Stimulated activated CD8-positive, alpha-beta memory T cell treated with anti-CD3 and anti-CD28 coated beads, Interleukin-7, amount 100 ng/mL, for 1 hour (primary cell): ENCODE measurements around the gene SRRM3.
"Not testable (repeated sequence)": the region's sequence is repeated elsewhere in the genome, so short reads cannot be mapped to it uniquely, and the experiment has no call there.

Experiments
- DNase-seq, 2 donors: peaks; one replicate each; pipeline ENCODE4 v3.0.0-alpha.2; 2020; ENCODE audit warnings: low read depth in 2 of 2

SRRM3 gene

GRCh38 chr7:76291351-76292212, 89.9 kb downstream of the SRRM3 start:
- DNase-seq: peak; percentile 78 to 79

- DNase-seq: no peak
Observed at GRCh38 chr7:76292213-76292573, 90.5 kb downstream of the SRRM3 start.

DNA sequence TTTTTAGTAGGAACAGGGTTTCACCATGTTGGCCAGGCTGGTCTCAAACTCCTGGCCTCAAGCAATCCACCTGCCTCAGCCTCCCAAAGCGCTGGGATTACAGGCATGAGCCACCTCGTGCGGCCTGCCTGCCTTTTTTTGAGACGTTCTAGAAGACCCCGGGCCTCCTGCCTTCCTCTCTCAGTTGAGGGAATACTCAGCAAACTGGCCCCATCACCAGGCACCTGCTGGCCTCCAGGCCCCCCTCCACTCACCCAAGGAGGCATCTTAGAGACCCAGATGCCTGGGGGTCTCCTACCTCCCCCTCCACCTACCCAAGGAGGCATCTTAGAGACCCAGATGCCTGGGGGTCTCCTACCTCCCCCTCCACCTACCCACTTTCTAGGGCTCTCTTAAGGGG, 91.2 kb downstream of the SRRM3 start:
- DNase-seq: not testable (repeated sequence)

DNA sequence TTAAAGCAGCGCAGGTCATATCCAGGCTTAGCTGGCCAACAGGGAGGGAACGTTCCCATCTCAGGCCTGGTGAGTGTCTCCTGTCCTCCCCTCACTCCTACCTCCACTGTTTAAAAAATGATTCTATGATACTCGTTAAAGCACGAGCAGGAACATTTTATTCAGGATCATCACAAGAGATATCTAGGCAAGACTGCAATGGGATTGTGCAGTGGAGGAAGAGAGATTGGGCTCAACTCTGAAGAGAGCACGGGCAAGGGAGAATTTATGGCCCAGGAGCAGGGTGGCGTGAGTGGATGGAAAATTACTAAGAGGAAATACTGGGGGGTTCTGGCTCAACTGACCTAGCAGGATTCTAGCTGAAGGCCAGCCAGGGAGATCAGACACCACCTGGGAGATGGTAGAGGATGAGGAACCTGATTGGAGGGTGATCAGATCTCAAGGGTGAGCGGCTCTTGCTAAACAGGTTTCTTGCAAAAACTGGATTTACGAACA, 91.8 kb downstream of the SRRM3 start:
- no peak for DNase-seq

DNA sequence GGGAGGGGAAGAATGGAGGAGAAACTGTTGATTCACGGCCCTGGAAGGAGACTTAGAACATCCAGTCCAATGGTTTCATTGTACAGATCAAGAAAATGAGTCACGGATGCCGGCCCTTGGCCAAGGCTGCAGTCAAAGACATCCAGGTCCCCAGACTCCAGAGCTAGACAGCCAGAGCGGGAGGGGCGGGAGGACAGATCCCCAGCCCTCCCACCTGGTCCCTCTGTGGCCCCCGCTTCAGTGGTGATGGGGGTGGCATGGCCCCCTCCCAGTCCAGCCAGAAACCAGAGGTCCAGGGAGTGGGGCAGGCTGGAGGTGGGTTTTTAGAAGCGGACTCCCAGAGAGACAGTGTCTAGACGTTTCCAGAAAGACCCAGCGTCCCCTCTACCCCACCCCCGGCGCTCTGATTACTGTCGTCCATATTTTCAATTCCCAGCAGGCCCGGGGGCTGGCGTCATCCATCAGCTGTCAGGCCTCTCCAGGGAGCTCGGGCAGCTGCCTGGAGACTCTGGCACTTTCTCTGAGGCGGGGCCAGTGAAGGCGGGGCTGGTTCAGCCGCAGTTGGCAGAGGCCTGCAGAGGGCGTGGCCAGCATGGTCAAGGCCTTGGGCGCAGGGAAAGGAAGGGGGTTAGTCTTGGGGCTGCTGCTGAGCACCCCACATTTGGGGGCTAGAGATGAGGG, 92.8 kb downstream of the SRRM3 start:
- no peak for DNase-seq

- no peak for DNase-seq
Observed at GRCh38 chr7:76296743-76297740, 95.3 kb downstream of the SRRM3 start.

- DNase-seq: no peak
Observed at GRCh38 chr7:76300166-76300731, 98.6 kb downstream of the SRRM3 start.

GRCh38 chr7:76301000-76301399, 99.3 kb downstream of the SRRM3 start:
- no peak for DNase-seq

DNA sequence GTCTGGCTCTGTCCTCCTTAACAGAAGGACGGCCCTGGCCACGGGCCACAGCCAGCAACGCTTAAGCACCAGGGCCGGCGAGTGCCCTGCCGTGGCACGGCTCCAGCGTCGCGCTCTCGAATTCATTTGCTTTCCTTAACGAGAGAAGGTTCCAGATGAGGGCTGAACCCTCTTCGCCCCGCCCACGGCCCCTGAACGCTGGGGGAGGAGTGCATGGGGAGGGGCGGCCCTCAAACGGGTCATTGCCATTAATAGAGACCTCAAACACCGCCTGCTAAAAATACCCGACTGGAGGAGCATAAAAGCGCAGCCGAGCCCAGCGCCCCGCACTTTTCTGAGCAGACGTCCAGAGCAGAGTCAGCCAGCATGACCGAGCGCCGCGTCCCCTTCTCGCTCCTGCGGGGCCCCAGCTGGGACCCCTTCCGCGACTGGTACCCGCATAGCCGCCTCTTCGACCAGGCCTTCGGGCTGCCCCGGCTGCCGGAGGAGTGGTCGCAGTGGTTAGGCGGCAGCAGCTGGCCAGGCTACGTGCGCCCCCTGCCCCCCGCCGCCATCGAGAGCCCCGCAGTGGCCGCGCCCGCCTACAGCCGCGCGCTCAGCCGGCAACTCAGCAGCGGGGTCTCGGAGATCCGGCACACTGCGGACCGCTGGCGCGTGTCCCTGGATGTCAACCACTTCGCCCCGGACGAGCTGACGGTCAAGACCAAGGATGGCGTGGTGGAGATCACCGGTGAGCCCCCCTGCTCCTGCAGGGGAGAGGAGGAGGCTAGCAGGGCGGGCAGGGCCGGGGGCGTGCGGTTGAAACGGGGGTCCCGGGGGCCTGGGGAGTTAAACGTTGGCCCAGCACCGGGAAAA, 100.9 kb downstream of the SRRM3 start, which contains the start of gene HSPB1:
HSPB1 (plus strand) TSS at position 327 of the 855 bp plus-strand sequence; CDS start at position 367, 40 bp downstream.
- peak; percentile 37 to 43 for DNase-seq

- DNase-seq: peak; percentile 43 to 66
Observed at GRCh38 chr7:76303202-76304147, 101.8 kb downstream of the SRRM3 start.

DNA sequence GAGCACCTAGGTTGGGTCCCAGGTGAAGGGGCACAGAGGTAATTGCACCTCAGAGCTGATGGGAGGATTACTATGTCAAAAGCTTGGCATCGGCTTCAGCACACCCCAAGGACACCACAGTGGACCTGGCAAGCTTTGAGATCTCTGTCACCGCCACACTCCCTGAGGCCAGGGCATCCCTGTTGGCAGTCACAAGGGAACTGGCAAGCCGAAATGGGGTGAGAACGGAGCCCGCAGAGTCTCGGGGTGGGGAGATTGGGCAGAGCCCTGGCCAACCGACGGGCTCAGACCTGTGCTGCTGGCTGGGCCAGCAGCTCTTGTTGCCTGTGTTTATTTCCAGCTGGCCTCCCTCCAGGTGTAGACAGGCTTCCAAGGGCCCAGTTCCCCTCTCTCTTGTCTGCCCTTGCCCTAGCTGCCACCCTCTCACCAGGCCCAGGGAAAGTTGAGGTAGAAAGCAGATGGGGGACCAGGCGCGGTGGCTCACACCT, 103.2 kb downstream of the SRRM3 start:
- no peak for DNase-seq

- DNase-seq: not testable (repeated sequence)
Observed at GRCh38 chr7:76308874-76309273, 107.2 kb downstream of the SRRM3 start.

- not testable (repeated sequence) for DNase-seq
Observed at GRCh38 chr7:76309341-76310101, 107.8 kb downstream of the SRRM3 start.

GRCh38 chr7:76310102-76310957, 108.6 kb downstream of the SRRM3 start:
- no peak for DNase-seq

- not testable (repeated sequence) for DNase-seq
Observed at GRCh38 chr7:76311838-76312237, 110.1 kb downstream of the SRRM3 start.

- DNase-seq: peak; percentile 90 to 96
Observed at GRCh38 chr7:76314042-76314721, 112.5 kb downstream of the SRRM3 start.

GRCh38 chr7:76314740-76315139, 113.0 kb downstream of the SRRM3 start:
- DNase-seq: not testable (repeated sequence)
